ENCODE measurements around the gene UGT1A7.
"Not testable (repeated sequence)": the region's sequence is repeated elsewhere in the genome, so short reads cannot be mapped to it uniquely, and the experiment has no call there.

UGT1A7 gene

DNA sequence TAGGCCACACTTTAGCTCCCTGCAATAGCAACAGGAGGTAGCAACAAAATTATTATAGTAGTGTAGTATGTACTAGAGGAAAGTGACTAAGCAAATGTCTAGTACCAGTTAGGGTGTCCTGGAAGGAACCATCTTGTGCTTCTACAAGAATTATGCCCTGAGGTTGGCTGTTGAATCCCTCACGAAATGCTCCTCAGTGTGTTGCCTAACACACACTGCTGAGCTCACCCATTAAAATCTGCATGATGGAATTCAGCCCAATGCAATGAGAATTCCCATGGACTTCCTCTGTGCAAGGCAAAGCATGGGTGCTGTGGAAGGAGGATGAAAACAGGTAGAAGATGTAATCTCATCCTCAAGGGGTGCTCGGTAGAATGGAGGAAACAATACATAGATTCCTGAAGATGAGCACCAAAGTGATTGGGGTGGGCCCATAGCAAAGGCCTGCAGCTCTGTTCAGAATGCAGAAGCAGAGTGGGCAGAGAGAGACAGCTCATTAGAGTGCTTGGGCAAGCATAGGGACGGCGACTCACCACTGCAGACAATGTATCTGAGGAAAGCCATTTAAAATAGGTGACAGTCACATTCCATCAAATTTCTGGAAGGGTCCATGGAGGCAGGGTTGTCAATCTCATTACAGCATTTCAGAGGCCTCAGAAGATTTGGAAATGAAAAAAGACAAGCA is 1.2 kb upstream of the UGT1A7 start:
- DNase-seq (ENCODE audit: low spot score), result no peak

DNA sequence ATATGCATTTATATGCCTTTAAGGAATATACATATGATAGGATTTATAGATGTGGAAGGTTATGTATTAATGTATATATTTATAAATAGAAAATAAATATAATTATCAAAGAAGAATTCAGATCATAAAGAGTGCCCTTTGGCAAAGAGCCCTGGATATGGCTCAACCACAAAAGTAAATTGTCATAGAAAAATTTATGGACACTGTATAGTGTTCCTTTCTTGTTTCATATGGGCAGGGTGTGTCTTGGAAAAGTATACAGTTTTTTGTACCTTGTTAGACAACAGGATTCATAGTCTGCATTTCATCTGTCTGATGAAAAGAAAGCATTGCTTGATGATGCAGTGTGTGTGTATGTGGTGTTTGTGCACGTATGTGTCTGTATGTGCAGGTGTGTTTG is 2.9 kb downstream of the UGT1A7 start:
- DNase-seq (ENCODE audit: low spot score), result no peak

DNA sequence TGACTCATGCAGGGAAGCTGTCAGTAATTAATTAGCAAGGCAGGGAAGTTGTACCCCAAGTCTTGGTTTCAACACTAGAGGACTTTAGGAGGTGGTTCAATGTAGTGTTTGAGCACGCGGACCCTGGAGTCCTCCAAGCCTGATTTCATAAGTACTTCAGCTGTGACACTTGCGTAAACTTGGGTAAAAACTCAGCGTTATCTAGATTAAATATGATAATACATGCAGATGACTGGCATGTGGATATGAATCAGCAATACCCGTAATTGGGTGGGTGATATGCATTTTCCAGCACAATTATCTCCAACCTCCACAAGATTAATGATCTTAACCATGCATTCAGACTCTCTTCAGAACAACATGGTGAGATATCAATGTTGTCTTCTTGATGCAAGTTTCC is 5.2 kb downstream of the UGT1A7 start:
- no peak for DNase-seq (ENCODE audit: low spot score)

DNA sequence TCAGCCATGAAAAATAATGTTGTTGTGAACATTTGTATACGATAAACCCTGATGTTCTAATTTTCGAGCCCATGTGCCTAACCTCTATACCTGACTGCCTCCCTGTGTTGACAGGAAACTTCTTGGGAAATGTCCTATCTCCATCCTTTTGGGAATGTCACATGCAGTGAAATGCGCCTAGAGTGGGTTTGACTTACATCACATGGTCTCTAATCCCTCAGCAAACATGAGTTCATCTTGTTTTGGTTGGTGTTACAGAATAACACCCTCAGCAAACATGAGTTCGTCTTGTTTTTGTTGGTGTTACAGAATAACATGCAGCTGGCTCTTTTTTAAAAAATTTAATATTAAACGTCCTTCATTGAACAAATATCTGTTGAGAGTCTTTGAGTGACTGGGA is 6.6 kb downstream of the UGT1A7 start:
- DNase-seq (ENCODE audit: low spot score), result no peak

DNA sequence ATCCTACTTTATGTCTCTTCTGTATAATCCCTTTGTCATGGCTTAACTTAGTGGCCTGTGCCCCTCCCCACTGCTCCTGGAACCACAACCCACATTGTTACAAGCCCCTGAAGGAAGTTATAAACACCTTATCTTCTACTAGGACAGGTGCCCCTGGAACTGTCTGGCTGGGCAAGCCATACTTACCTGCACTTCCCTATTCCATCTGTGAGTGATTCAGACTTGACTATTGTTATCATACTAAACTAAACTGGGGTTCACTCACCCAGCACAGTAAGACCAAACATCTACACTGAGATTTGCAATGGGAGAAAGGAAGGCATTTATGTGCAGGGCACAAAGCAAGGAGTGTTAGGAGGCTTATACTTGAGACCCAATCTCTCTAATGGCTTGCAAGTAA is 7.3 kb downstream of the UGT1A7 start:
- no peak for DNase-seq (ENCODE audit: low spot score)

DNA sequence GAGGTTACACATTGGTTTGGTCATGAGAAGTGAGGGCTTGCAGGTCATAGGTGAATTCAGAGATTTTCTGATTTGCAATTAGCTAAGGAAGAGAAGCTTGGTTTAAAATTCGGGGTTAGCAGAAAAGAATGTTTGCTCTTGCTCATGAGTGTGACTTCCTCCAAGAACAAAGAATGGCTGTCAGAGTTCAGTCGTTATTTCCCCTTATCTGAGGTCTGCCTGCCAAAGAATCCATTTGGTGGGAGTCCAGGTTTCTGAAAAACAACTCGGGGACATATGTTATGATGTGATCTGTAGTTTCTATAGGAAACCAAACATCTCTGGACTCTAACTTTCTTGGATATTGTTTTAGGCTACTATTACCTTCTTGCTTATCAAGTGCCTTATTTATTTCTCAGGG is 7.8 kb downstream of the UGT1A7 start:
- no peak for DNase-seq (ENCODE audit: low spot score)

DNA sequence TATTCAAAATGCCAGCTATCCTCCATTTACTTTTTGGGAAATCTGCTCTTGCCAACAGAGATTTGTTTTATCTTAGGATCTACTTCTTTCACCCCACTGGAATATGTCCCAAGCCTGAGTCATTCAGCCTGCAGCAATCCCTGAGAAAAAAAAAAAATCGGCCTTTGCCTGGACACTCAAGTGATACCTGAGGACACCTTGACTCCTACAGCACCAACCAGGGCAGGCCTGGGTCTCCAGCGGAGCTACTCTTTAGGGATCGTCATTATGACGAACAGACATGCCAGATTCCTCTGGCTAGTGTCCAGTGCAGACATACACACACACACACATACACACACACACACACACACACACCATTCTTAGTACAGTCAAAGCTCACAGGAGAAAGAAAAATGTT is 8.7 kb downstream of the UGT1A7 start:
- DNase-seq (ENCODE audit: low spot score), result no peak

DNA sequence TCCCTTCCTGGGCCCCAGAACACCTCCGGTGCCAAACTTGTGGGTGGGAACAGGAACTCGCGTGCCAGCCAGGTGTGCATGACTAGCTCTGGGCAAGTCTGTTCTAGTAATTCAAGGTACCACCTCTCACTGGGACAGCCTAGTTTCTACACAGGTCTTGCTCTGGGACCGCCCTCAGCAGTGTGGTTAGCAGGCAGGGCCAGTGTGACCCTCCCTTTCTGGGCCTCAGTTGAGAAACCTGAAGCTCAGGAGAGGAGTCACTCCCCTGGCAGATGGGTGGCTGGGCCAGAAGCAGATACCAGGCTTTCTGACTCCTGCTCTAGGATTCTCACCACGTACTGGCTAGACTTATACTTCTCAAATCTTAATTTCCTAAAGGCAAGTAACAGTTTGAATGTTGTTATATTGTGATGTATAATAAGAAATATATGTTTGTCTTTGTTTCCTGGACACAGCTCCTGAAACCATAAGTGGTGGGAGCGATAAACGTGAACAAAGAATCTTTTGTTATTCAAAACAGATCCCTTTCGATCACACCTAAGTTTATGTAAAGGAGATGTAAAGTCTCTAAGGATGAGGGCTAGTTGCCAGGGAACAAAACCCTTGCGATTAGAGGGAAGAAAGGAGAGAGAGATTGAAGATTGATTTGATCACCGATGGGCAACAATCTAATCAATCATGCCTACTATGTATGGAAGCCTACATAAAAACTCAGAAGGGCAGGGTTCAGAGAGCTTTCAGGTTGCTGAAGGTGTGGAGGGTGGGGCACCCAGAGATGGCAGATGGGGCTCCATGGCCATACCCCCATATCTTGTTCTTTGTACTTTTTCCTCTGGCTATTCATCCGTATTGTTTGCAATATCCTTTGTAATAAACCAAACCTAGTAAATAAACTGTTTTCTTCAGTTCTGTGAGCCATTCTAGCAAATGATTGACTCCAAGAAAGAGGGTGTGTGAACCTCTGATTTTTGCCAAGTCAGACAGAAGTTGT is 10.0 kb downstream of the UGT1A7 start:
- no peak for DNase-seq (ENCODE audit: low spot score)

DNA sequence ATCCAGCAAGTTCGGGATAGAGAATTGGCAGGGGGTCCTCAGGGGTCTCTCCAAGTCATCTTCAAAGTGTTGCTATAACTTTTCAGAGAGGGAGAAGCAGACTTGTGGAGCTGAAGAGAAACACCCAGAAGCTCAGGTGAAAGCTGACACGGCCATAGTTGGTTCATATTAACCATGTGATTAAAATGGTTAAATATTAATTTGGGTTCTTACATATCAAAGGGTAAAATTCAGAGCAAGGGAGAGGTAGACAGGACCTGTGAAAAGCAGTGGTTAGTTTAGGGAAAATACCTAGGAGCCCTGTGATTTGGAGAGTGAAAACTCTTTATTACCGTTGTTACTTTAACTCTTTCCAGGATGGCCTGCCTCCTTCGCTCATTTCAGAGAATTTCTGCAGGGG is 10.9 kb downstream of the UGT1A7 start, which contains the start of gene UGT1A6:
UGT1A6 (plus strand) TSS at position 243 of the 400 bp plus-strand sequence; CDS start at position 358, 115 bp downstream.
- DNase-seq (ENCODE audit: low spot score), result no peak

DNA sequence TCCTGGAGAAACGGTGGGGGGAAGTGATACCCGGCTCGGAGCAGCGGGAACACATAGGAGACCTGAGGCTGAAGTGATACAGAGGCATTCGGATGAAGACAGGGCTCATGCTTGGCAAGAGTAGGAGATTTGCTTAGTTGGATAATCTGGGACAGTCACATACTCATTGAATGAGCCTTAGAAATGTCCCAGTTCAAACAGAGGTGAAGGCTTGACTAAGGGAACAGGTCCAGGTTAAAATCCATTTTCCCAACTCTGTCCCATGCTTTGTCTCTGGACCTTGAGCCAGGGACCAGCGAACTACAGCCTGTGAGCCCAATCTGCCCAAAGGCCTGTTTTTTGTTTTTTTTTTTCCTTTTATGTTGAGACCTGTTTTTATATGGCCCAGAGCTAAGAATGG is 12.3 kb downstream of the UGT1A7 start:
- no peak for DNase-seq (ENCODE audit: low spot score)

DNA sequence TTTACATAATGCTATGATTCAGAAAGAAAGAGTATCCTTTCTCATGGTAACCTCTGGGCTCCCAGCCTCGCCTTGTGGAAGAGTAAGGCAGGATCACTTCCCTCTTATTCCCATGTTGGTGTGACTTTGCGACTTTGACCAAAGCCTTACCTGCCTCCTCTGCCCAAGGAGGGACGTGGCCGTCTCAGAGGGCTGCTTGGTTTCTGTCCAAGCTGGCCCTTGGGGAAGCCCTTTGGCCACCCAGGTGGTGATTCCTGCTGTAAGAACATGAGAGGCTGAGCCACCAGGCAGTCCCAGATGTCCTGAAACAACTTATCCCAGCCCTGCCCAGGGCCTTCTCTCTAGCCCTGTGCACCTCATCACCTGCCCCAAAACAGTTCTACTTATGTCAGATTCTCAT is 17.0 kb downstream of the UGT1A7 start:
- DNase-seq (ENCODE audit: low spot score), result no peak

DNA sequence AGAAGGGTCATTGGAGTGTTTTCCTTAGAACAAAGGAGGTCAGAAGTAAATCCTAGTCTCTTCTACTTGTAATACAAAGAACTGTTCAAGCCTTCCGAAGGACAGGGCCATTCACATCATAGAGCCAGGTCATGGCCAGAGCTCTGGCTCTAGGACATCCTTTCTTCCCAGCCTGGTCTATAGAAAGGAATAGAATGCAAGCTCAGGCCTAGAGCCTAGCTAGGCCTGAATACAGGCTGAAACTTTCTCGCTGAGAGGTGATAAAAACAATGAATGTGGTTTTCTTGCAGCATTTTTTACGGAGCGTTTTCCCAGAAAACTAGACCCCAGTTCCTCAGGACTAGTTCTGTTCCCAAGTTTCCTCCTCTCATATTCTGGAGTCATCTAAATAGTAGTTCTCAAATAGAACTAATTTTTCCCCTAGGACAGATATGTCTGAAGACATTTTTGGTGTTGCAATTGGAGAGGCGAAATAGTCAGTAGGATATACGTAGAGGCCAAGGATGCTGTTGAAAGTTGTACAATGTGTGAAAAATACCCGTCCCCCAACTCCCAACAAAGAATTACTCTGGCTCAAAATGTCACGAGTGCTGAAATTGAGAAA is 17.8 kb downstream of the UGT1A7 start:
- DNase-seq (ENCODE audit: low spot score), result no peak

DNA sequence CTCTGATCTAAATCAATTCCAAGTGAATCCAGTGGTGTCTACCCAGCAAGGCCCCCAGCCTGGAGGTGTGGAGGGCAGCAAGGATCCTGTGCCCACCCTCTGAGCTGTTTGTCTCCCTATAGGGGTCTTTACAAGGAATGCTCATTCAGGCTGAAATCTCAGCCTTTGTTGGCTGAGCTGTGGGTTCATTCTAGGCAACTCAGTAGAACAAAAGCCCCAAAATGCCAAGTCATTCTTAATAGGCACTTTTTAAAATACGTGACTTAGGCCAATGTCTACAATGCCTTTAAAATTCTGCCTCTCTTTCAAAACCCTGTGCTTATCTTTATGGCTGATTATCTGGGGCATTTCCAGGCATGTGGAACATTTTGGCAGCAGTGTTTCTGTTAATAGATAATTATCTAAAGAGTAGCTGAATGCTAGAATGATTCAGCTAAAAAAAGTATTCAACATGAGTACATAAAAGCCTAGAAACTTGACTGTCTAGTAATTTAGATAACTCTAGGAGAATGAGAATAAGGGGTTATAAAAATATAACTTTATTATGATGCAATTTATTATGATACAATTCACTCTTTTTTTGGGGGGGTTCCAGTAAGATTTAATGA is 18.4 kb downstream of the UGT1A7 start:
- DNase-seq (ENCODE audit: low spot score), result peak; percentile 17

DNA sequence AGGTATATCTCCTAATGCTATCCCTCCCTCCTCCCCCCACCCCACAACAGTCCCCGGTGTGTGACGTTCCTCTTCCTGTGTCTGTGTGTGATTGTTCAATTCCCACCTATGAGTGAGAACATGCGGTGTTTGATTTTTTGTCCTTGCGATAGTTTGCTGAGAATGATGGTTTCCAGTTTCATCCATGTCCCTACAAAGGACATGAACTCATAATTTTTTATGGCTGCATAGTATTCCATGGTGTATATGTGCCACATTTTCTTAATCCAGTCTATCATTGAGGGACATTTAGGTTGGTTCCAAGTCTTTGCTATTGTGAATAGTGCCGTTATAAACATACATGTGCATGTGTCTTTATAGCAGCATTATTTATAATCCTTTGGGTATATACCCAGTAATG is 19.1 kb downstream of the UGT1A7 start:
- not testable (repeated sequence) for DNase-seq (ENCODE audit: low spot score)

DNA sequence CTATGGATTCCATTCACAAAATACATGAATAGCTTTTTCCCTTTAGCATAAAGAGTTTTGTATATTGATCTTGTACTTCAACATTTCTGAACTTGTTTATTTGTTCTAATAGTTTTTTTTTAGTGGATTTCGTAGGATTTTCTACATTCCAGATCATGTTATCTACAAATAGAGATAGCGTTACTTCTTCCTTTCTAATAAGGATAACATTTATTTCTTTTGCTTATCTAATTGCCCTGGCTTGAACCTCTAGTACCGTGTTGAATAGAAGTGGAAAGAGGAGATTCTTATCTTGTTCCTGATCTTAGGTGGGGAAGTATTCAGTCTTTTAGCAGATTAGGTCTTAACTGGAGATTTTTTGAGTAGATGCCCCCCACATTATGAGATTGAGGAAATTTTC is 20.5 kb downstream of the UGT1A7 start:
- DNase-seq (ENCODE audit: low spot score), result no peak

DNA sequence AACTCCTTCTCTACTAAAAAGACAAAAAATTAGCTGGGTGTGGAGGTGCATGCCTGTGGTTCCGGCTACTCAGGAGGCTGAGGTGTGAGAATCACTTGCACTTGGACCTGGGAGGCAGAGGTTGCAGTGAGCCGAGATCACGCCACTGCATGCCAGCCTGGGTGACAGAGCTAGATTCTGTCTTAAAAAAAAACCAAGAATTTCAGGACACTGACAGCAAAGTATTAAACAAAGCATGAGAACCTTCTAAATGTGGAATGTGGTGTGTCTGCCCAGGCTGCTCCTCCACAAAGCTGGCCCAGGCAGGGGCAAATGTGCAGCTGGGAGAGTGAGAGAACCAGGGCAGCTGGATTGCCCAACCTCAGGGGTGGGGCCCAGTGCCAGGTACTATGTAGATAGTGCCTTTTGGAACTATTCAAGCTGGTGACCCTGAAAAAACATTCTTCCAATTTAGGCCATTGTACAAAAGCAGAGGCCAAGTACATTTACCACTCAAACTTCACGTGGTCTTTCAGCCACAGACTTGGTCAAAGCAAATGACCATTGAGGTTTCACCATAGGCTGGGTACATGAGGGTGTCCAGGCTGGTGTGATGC is 24.3 kb downstream of the UGT1A7 start:
- peak; percentile 19 for DNase-seq (ENCODE audit: low spot score)

DNA sequence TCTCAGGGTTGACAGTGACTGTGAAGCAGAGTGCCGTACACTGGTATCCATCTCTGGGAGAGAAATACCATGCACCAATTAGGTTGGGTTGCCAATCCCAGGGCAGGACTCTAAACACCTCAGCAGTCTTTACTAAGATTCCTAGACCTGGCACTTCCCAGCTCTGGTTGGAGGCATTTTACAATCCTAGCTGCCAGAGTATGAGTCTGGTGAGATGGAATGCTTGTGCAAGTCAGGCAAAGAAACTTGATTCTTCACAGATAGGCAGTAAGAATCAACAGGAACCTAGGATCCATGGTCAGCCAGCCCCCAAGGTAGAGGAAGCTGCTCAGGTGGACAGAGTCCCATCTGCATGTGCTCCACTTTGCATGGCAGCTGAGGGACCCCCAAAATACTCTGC is 25.0 kb downstream of the UGT1A7 start:
- peak; percentile 32 for DNase-seq (ENCODE audit: low spot score)

DNA sequence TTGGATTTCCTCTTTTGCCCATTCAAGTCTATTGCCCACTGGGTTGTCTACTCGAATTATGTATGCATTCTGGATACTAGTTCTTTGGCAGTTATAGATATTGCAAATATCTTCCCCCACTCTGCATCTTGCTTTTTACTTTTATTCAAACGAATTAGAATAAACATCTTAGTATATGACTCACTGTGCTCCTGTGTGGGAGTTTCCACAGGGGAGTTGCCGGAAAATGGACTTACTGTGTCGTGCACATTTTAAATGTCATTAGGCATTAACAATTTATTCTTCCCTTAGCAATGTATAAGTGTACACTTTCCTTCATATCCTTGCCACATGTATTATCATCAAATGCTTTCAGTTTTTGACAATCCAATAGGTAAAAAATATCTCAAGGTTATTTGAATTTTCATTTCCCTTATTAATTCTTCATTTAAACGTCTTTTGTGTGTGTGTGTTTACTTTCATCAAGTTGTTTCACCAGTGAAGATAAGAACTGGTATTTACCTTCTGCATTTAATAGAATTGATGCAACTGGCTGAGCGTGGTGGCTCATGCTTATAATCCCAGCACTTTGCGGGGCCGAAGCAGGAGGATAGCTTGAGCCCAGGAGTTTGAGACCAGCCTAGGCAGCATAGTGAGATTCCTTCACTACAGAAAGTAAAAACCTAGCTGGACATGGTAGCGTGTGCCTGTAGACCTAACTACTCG is 26.4 kb downstream of the UGT1A7 start:
- peak; percentile 16 for DNase-seq (ENCODE audit: low spot score)

DNA sequence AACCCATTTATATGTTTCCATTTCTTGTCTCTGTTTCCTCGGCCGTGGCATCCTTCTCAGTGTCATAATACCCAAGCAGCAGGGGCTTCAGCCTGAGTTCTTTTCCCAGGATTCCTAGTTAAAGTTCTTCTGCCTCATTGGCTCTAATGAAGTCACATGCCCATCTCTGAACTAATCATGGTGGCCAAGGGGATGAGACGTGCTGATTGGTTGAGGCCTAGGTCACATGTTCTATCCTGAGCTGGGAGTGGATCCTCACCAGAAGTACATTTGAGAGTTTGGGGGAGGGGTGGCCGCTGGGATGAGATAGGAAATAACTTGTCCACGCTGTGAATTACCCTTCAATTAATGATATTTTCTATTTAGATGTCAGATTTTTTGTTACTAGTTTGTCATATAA is 27.2 kb downstream of the UGT1A7 start:
- DNase-seq (ENCODE audit: low spot score), result no peak

DNA sequence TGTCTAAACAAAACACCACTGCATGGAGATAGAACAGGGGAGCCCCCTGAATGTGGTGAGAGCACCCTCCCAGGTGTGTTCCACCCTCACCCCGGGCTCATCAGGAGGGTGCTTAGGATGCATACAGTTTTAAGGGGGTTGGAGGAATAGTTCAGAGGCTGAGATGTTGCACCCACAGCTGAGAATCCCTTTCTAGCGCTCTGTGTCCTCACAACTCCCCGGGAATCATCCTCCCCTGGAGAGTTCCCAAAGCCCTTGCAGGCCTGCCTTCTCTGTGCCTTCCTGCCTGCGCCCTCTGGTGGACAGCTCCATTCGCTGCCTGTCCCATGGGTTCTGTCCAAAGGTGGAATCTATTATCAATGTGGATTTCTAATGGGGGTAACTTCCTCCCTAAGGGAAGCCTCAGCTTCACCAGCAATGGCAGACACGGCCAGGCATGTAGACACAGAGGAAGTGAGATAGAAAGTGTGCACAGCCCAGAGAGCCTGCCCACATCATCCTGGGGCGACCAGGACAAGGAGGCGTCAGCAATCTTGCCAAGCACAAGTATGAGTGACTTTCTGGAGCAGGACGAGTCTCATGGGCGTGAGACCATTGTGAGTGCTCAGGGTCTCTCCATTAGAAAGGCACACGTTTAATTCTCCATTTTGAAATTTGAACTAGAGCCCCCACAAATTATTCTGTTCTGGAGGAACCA is 29.8 kb downstream of the UGT1A7 start:
- DNase-seq (ENCODE audit: low spot score), result peak; percentile 89
